ENCODE measurements around the gene PDLIM3.
"Not testable (repeated sequence)": the region's sequence is repeated elsewhere in the genome, so short reads cannot be mapped to it uniquely, and the experiment has no call there.

The PDLIM3 gene

GRCh38 chr4:185518494-185518893 is 16.8 kb downstream of the PDLIM3 start:
- Histone ChIP-seq H3K36me3 (ENCODE audit: control insufficient read depth in 2 of 2, insufficient read depth in 2 of 2, low read length in 2 of 2) (peaks cover 22 to 28% of the 10 kb centered on the region in 2 donors), H3K4me3 (ENCODE audit: low read length in 2 of 2) (no peak overlapping the region), H3K27me3 (ENCODE audit: control insufficient read depth in 1 of 2, insufficient read depth in 2 of 2, low read length in 2 of 2) (no peaks in the 10 kb centered on the region), H3K27ac (ENCODE audit: low read length) (no peak overlapping the region), H3K4me1 (ENCODE audit: control insufficient read depth, insufficient read depth, low read length) (peaks cover 8% of the 10 kb centered on the region), H3K9ac (ENCODE audit: low read length in 2 of 2) (no peak overlapping the region), H3K9me3 (ENCODE audit: control insufficient read depth in 2 of 2, low read length in 2 of 2) (no peaks in the 10 kb centered on the region)

DNA sequence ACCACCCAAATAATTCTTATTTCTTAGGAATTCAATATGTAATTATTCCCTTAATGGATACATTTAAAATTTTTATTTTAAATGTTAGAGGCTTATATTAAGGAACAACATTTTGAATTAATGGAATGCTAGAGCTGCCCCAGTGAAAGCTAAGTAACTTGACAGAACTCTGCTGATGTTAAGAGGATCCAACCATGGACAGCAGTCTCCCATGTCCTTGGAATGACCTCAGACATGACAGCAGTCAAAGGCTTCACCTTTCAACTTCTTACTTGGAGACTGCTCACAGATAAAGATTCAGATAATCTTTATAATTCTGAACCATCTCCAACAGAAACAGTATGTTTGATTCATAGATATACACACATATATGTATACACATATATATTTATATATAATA is 17.2 kb downstream of the PDLIM3 start:
- Histone ChIP-seq H3K27ac (ENCODE audit: low read length) (no peak overlapping the region), H3K4me1 (ENCODE audit: control insufficient read depth, insufficient read depth, low read length) (peaks cover 12% of the 10 kb centered on the region), H3K4me3 (ENCODE audit: low read length in 2 of 2) (no peak overlapping the region), H3K36me3 (ENCODE audit: control insufficient read depth in 2 of 2, insufficient read depth in 2 of 2, low read length in 2 of 2) (peaks cover 25 to 31% of the 10 kb centered on the region in 2 donors), H3K9me3 (ENCODE audit: control insufficient read depth in 2 of 2, low read length in 2 of 2) (no peaks in the 10 kb centered on the region), H3K27me3 (ENCODE audit: control insufficient read depth in 1 of 2, insufficient read depth in 2 of 2, low read length in 2 of 2) (no peaks in the 10 kb centered on the region), H3K9ac (ENCODE audit: low read length in 2 of 2) (no peak overlapping the region)

- Histone ChIP-seq H3K4me1 (ENCODE audit: control insufficient read depth, insufficient read depth, low read length) (peaks cover 17% of the 10 kb centered on the region), H3K27me3 (ENCODE audit: control insufficient read depth in 1 of 2, insufficient read depth in 2 of 2, low read length in 2 of 2) (no peaks in the 10 kb centered on the region), H3K9me3 (ENCODE audit: control insufficient read depth in 2 of 2, low read length in 2 of 2) (no peaks in the 10 kb centered on the region), H3K27ac (ENCODE audit: low read length) (no peak overlapping the region), H3K4me3 (ENCODE audit: low read length in 2 of 2) (no peak overlapping the region), H3K36me3 (ENCODE audit: control insufficient read depth in 2 of 2, insufficient read depth in 2 of 2, low read length in 2 of 2) (peaks cover 36 to 42% of the 10 kb centered on the region in 2 donors), H3K9ac (ENCODE audit: low read length in 2 of 2) (no peak overlapping the region)
These were observed 20.1 kb downstream of the PDLIM3 start for GRCh38 chr4:185515248-185515647.

- peak overlapping the region in 1 of 2 donors; percentile 16 for H3K4me3 ChIP-seq (ENCODE audit: low read length in 2 of 2)
- peak overlapping the region; percentile 67 for H3K27ac ChIP-seq (ENCODE audit: low read length)
- H3K27me3 ChIP-seq (ENCODE audit: control insufficient read depth in 1 of 2, insufficient read depth in 2 of 2, low read length in 2 of 2): no peaks in the 10 kb centered on the region
- H3K9me3 ChIP-seq (ENCODE audit: control insufficient read depth in 2 of 2, low read length in 2 of 2): no peaks in the 10 kb centered on the region
- H3K9ac ChIP-seq (ENCODE audit: low read length in 2 of 2): no peak overlapping the region
- H3K36me3 ChIP-seq (ENCODE audit: control insufficient read depth in 2 of 2, insufficient read depth in 2 of 2, low read length in 2 of 2): peaks cover 33 to 36% of the 10 kb centered on the region in 2 donors
- H3K4me1 ChIP-seq (ENCODE audit: control insufficient read depth, insufficient read depth, low read length): peaks cover 17% of the 10 kb centered on the region
These were observed 21.1 kb downstream of the PDLIM3 start for GRCh38 chr4:185514182-185514697.

DNA sequence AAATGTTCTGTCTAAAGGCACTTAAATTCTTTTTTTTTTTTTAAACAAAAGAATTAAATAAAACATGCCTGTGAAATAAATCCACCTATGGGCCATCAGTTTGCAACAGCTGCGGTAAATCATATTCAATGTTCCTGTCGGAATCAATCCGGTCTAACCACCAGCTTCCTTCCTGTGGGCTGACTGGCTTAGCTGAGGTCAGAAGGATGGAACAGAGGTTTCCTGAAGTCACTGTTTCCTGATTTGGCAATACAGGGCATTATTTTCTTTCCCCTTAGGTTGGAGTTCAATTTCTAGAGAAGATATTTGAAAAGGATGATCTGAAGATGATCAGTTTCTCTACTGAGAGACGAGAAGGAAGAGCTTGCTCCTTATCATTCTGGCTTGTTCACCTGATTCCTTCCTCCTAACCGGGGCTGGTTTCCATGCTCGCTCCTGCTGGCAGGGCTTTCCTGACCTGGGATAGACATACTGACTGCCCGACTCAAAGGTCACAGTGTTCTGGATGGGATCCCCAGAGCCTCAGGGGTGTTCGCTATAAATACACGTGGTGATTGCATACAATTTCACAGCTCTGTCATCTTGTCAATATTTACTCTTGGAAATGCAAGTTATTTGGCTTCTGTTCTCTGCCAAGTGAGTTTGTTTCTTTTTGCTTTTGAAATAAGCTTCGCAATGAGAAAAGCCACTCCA is 21.7 kb downstream of the PDLIM3 start:
- Histone ChIP-seq H3K9me3 (ENCODE audit: control insufficient read depth in 2 of 2, low read length in 2 of 2) (no peaks in the 10 kb centered on the region), H3K27me3 (ENCODE audit: control insufficient read depth in 1 of 2, insufficient read depth in 2 of 2, low read length in 2 of 2) (no peaks in the 10 kb centered on the region), H3K4me3 (ENCODE audit: low read length in 2 of 2) (no peak overlapping the region), H3K36me3 (ENCODE audit: control insufficient read depth in 2 of 2, insufficient read depth in 2 of 2, low read length in 2 of 2) (peaks cover 31 to 32% of the 10 kb centered on the region in 2 donors), H3K27ac (ENCODE audit: low read length) (peak overlapping the region; percentile 67), H3K4me1 (ENCODE audit: control insufficient read depth, insufficient read depth, low read length) (peaks cover 17% of the 10 kb centered on the region), H3K9ac (ENCODE audit: low read length in 2 of 2) (no peak overlapping the region)

- peaks cover 17% of the 10 kb centered on the region for H3K4me1 ChIP-seq (ENCODE audit: control insufficient read depth, insufficient read depth, low read length)
- H3K27me3 ChIP-seq (ENCODE audit: control insufficient read depth in 1 of 2, insufficient read depth in 2 of 2, low read length in 2 of 2): no peaks in the 10 kb centered on the region
- H3K27ac ChIP-seq (ENCODE audit: low read length): peak overlapping the region; percentile 67
- no peak overlapping the region for H3K4me3 ChIP-seq (ENCODE audit: low read length in 2 of 2)
- no peaks in the 10 kb centered on the region for H3K9me3 ChIP-seq (ENCODE audit: control insufficient read depth in 2 of 2, low read length in 2 of 2)
- peaks cover 31 to 34% of the 10 kb centered on the region in 2 donors for H3K36me3 ChIP-seq (ENCODE audit: control insufficient read depth in 2 of 2, insufficient read depth in 2 of 2, low read length in 2 of 2)
- H3K9ac ChIP-seq (ENCODE audit: low read length in 2 of 2): no peak overlapping the region
These were observed 22.8 kb downstream of the PDLIM3 start for GRCh38 chr4:185512516-185512915.

DNA sequence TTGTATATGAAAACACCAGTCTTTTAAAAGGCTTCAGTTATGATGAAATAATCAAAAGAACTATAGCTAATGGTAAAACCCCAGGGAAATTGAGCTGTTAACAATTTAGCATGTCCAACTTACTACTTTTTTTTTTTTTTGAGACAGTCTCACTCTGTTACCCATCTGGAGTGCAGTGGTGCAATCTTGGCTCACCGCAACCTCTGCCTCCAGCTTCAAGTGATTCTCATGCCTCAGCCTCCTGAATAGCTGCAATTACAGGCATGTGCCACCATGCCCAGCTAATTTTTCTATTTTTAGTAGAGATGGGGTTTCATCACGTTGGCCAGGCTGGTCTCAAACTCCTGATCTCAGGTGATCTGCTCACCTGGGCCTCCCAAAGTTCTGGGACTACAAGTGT is 24.1 kb downstream of the PDLIM3 start:
- Histone ChIP-seq H3K4me1 (ENCODE audit: control insufficient read depth, insufficient read depth, low read length) (peaks cover 17% of the 10 kb centered on the region), H3K36me3 (ENCODE audit: control insufficient read depth in 2 of 2, insufficient read depth in 2 of 2, low read length in 2 of 2) (peaks cover 32 to 40% of the 10 kb centered on the region in 2 donors), H3K27ac (ENCODE audit: low read length) (peak overlapping the region; percentile 12)
- not testable (repeated sequence) for H3K4me3 ChIP-seq (ENCODE audit: low read length in 2 of 2); H3K9me3 ChIP-seq (ENCODE audit: control insufficient read depth in 2 of 2, low read length in 2 of 2); H3K27me3 ChIP-seq (ENCODE audit: control insufficient read depth in 1 of 2, insufficient read depth in 2 of 2, low read length in 2 of 2); H3K9ac ChIP-seq (ENCODE audit: low read length in 2 of 2)

DNA sequence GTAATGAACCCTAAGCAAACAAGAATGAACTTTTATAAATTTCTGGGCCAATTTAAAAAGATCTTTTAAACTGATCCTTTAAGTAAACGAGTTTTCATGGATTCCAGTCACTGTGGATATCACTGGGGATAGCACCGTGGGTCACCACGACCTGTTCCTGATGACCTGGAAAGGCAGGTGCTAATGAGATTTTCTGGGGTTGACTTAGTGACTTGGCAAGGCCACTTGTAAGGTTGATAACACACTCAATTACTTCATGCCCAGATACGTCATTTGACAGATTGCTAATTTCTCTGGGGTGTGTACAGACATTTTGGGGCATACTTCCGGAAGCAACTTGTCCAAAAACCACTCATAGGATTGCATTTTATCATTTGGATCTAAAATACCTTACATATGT is 24.5 kb downstream of the PDLIM3 start:
- Histone ChIP-seq H3K27me3 (ENCODE audit: control insufficient read depth in 1 of 2, insufficient read depth in 2 of 2, low read length in 2 of 2) (no peaks in the 10 kb centered on the region), H3K4me3 (ENCODE audit: low read length in 2 of 2) (no peak overlapping the region), H3K36me3 (ENCODE audit: control insufficient read depth in 2 of 2, insufficient read depth in 2 of 2, low read length in 2 of 2) (peaks cover 35 to 40% of the 10 kb centered on the region in 2 donors), H3K9me3 (ENCODE audit: control insufficient read depth in 2 of 2, low read length in 2 of 2) (no peaks in the 10 kb centered on the region), H3K4me1 (ENCODE audit: control insufficient read depth, insufficient read depth, low read length) (peaks cover 17% of the 10 kb centered on the region), H3K27ac (ENCODE audit: low read length) (peak overlapping the region; percentile 31), H3K9ac (ENCODE audit: low read length in 2 of 2) (no peak overlapping the region)

GRCh38 chr4:185508181-185508580 is 27.1 kb downstream of the PDLIM3 start:
- no peaks in the 10 kb centered on the region for H3K9me3 ChIP-seq (ENCODE audit: control insufficient read depth in 2 of 2, low read length in 2 of 2)
- H3K4me1 ChIP-seq (ENCODE audit: control insufficient read depth, insufficient read depth, low read length): peaks cover 16% of the 10 kb centered on the region
- H3K9ac ChIP-seq (ENCODE audit: low read length in 2 of 2): no peak overlapping the region
- peaks cover 27 to 34% of the 10 kb centered on the region in 2 donors for H3K36me3 ChIP-seq (ENCODE audit: control insufficient read depth in 2 of 2, insufficient read depth in 2 of 2, low read length in 2 of 2)
- no peaks in the 10 kb centered on the region for H3K27me3 ChIP-seq (ENCODE audit: control insufficient read depth in 1 of 2, insufficient read depth in 2 of 2, low read length in 2 of 2)
- H3K4me3 ChIP-seq (ENCODE audit: low read length in 2 of 2): no peak overlapping the region
- H3K27ac ChIP-seq (ENCODE audit: low read length): peak overlapping the region; percentile 6

DNA sequence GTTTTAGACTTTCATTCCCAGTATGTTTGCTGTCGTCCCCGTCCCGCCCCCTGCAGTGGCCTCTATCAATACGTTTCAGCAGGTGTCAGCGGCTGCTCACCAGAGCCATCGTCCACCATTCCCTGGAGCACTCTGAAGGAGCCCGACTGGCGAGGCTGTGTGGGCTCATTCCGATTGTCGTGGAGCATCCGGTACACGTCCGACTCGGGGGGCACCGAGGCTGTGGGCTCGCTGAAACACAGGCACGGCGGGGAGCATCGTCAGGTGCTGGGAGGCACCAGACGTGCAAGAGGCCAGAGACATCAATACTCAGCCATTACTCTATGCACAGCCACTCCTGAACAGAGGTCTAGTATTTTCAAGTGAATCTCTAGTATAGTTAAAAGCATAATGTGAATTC is 28.9 kb downstream of the PDLIM3 start:
- Histone ChIP-seq H3K9me3 (ENCODE audit: control insufficient read depth in 2 of 2, low read length in 2 of 2) (peaks cover 0 to under 1% of the 10 kb centered on the region in 2 donors), H3K9ac (ENCODE audit: low read length in 2 of 2) (no peak overlapping the region), H3K36me3 (ENCODE audit: control insufficient read depth in 2 of 2, insufficient read depth in 2 of 2, low read length in 2 of 2) (peaks cover 29 to 39% of the 10 kb centered on the region in 2 donors), H3K4me3 (ENCODE audit: low read length in 2 of 2) (no peak overlapping the region), H3K4me1 (ENCODE audit: control insufficient read depth, insufficient read depth, low read length) (peaks cover 10% of the 10 kb centered on the region), H3K27ac (ENCODE audit: low read length) (peak overlapping the region; percentile 91), H3K27me3 (ENCODE audit: control insufficient read depth in 1 of 2, insufficient read depth in 2 of 2, low read length in 2 of 2) (no peaks in the 10 kb centered on the region)
